Measurements from ENCODE around the gene CYP19A1.

CYP19A1 gene

DNA sequence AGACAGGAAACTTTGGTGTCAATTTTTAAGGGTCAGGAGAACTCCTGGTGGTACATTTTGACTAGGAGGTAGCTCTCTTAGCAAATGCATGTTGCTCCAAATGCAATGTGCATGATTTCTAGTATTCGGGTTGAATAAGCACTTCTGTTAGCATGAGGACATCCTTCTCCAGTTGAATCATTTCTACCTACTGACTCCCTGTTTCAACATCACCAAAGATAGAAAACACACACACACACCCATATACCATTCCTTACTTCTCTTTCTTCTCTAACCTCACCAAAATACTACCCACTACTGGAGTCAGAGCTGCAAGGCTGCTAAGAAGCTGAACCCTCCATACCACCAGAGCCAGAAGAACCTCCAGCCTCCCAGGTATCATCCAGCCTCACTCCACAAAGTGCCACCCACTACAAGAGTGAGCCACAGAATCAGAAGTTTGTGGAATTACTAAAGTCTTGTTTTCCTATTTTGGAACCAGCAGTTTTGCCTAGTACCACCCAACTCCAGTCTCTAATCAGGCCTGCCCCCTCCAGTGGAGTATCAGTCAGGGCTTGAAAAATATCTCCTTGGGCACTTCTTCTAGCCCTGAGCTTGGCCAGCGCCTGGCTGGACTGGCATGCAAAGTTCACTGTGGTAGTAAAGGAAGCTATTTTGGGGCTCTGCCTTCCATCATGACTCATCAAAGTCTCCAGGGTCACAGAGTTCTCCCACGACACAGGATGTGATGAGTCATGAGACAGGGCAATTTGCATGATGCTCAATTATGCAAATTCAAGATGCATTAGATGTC lies 110.3 kb downstream of the CYP19A1 start:
- peak; percentile 59 to 77 for DNase-seq
- TF ChIP-seq GATA1 (IDR thresholded peaks at IDR 0.05; ENCODE audit: low read depth, low read length) (no peak), POLR2A (IDR thresholded peaks at IDR 0.05; ENCODE audit: low read length) (no peak)

GRCh38 chr15:51226576-51227210 lies 111.7 kb downstream of the CYP19A1 start:
- DNase-seq: no peak
- TF ChIP-seq GATA1 (IDR thresholded peaks at IDR 0.05; ENCODE audit: low read depth, low read length): no peak
- TF ChIP-seq POLR2A (IDR thresholded peaks at IDR 0.05; ENCODE audit: low read length): no peak

DNA sequence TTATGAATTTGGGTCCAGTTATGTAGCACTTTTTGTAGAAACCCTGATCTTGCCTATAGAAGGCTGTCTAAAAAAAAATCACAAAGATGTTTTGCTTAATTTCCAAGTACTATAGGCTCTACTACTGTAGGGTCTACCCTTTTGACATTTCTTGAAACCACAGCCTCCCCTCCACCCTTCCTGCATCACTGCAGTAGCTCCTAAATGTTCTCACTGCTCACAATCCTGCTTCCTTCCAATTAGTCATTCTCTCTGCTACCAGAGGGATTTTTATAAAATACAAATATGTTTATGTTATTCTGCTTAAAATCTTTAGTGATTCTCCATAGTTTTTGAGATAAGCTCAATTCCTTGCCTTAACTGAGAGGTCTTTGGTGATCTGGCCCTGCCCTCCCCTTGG lies 114.0 kb downstream of the CYP19A1 start:
- no peak for DNase-seq

DNA sequence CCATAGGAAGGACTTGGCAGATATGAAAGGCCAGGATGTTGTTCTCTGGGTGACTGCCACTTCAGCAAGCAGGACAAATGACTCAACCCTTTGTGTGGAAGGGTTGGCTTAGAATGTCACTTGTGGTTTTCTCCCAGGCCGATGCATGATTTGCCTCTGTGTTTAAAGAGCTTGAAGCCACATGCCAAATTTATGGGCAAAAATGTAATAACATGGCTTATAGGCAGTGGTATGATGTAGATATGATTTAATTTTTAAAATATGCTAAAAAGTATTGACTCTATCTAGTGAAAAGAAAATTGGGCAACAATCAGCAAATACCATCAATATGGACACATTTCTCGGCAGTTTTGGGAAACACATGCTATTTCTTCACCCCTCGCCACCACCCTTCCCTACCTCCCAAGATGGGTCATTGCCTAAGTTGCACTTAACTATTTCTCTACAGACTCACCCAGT lies 114.6 kb downstream of the CYP19A1 start:
- TF ChIP-seq GATA1 (IDR thresholded peaks at IDR 0.05; ENCODE audit: low read depth, low read length): no peak
- TF ChIP-seq POLR2A (IDR thresholded peaks at IDR 0.05; ENCODE audit: low read length): no peak

More for the DNA sequence above, 114.0 kb downstream of the CYP19A1 start:
- TF ChIP-seq GATA1 (IDR thresholded peaks at IDR 0.05; ENCODE audit: low read depth, low read length) (no peak), POLR2A (IDR thresholded peaks at IDR 0.05; ENCODE audit: low read length) (no peak)

DNA sequence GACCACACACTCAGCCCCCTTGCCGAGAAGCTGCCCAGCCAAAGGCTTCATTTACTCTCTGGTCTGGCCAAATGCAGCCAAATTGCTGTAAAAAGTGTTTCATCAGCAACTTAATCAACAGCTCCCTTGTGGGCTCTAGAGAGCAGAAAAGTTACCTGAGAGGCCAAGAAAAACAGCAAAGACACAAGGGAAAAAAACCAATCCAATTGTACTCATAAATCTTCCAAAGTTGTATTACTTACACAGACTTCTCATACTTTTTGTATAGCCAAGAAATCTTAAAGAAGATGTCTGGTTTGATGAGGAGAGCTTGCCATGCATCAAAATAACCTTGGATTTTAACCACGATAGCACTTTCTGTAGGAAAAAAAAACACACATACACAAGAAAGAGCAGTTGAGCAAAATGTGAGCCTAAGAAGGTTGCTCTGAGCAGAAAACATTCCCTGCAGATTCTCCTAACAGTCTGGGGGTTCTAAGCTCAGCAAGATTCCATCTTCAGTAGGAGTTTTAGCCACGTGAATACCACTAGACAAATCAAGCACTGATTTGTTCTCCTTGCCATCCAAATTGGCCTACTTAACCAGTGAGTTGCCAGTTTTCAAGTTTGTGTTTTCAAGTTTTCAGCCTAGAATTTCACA lies 120.0 kb downstream of the CYP19A1 start:
- no peak for TF ChIP-seq POLR2A (IDR thresholded peaks at IDR 0.05; ENCODE audit: low read length)
- no peak for TF ChIP-seq GATA1 (IDR thresholded peaks at IDR 0.05; ENCODE audit: low read depth, low read length)
- no peak for DNase-seq

More for the DNA sequence above, 114.6 kb downstream of the CYP19A1 start:
- DNase-seq: no peak

DNA sequence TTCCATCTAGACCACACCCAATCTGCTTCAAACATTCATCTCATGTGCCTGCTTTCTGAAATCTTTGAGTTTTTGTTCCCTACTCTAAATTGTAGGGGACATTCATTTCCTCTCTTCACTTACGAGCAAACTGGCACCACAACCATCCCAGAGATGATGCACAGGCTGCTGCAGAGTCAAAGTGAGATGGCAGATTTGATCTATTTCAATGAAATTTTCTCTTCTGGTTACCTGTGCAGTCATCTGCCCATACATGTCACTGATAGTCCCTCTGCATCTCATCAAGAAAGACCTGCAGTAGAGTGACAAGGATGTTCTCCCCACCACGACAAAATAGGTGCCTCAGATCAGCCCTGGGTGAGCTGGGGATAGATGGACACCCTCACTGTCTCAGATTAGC lies 125.5 kb downstream of the CYP19A1 start:
- DNase-seq: no peak
- no peak for TF ChIP-seq GATA1 (IDR thresholded peaks at IDR 0.05; ENCODE audit: low read depth, low read length)
- TF ChIP-seq POLR2A (IDR thresholded peaks at IDR 0.05; ENCODE audit: low read length): no peak

GRCh38 chr15:51212239-51212638 lies 126.2 kb downstream of the CYP19A1 start:
- TF ChIP-seq GATA1 (IDR thresholded peaks at IDR 0.05; ENCODE audit: low read depth, low read length): no peak
- no peak for TF ChIP-seq POLR2A (IDR thresholded peaks at IDR 0.05; ENCODE audit: low read length)
- DNase-seq: no peak

- no peak for TF ChIP-seq GATA1 (IDR thresholded peaks at IDR 0.05; ENCODE audit: low read depth, low read length)
- TF ChIP-seq POLR2A (IDR thresholded peaks at IDR 0.05; ENCODE audit: low read length): no peak
- DNase-seq: no peak
Observed at GRCh38 chr15:51205050-51205975, 133.1 kb downstream of the CYP19A1 start.

- TF ChIP-seq GATA1 (IDR thresholded peaks at IDR 0.05; ENCODE audit: low read depth, low read length) (no peak), POLR2A (IDR thresholded peaks at IDR 0.05; ENCODE audit: low read length) (no peak)
- DNase-seq: no peak
Observed at GRCh38 chr15:51203797-51204196, 134.6 kb downstream of the CYP19A1 start.

GRCh38 chr15:51202783-51203182 lies 135.6 kb downstream of the CYP19A1 start:
- no peak for TF ChIP-seq GATA1 (IDR thresholded peaks at IDR 0.05; ENCODE audit: low read depth, low read length)
- no peak for TF ChIP-seq POLR2A (IDR thresholded peaks at IDR 0.05; ENCODE audit: low read length)
- DNase-seq: no peak

DNA sequence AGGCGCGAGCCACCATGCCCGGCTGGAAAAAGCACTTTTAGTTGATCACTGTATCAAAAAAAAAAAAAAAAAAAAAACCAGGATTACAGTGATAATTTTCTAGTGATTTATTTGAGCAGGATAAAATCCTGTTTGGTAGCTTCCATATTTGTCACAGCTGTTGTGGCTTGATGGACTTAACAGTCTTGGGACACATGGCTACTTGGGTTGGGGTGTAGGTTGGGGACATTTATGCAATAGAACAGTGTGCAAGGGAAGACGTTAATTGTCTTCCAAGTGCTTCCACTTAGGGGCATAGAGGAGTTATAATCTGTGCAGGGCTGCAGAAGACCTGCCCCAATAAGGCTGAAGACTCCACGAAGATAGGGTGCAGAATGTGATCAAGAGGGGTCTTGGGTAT lies 136.8 kb downstream of the CYP19A1 start:
- TF ChIP-seq POLR2A (IDR thresholded peaks at IDR 0.05; ENCODE audit: low read length): no peak
- TF ChIP-seq GATA1 (IDR thresholded peaks at IDR 0.05; ENCODE audit: low read depth, low read length): no peak
- no peak for DNase-seq

GRCh38 chr15:51200792-51201191 lies 137.6 kb downstream of the CYP19A1 start:
- DNase-seq: no peak
- TF ChIP-seq GATA1 (IDR thresholded peaks at IDR 0.05; ENCODE audit: low read depth, low read length): no peak
- TF ChIP-seq POLR2A (IDR thresholded peaks at IDR 0.05; ENCODE audit: low read length): no peak

DNA sequence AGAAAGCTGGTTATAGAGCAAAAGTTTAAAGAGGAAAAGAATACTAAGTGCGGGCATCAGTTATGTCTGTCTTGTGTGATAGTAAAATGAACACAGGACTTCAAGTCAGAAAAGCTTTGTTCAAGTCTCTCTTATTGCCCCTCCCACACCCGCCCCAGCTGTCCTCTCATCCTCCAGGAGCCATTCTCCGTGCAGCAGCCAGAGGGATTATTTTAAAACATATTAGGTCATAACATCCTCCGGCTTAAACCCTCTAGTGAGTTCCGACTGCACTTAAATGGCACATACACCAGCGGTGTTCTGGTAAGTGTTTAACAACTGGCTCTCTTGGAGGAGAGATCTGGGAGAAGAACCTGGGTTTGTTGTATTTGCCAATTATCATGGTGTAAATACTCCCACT lies 138.9 kb downstream of the CYP19A1 start:
- TF ChIP-seq GATA1 (IDR thresholded peaks at IDR 0.05; ENCODE audit: low read depth, low read length) (no peak), POLR2A (IDR thresholded peaks at IDR 0.05; ENCODE audit: low read length) (no peak)
- DNase-seq: no peak

Data from erythroblast (primary cell).